HL-60 (cell line): ENCODE data around the gene SKAP2.

Experiments used
- POLR2AphosphoS5 ChIP-seq: IDR thresholded peaks from 2 replicates; pipeline ENCODE4 v1.6.1; 2012; ENCODE audit warnings: low read depth
- SPI1 ChIP-seq: IDR thresholded peaks from 2 replicates; pipeline ENCODE4 v1.6.1; 2012; ENCODE audit warnings: low read depth, mild to moderate bottlenecking, borderline replicate concordance
- TF ChIP-seq, protein P1 (sequence below): IDR thresholded peaks from one replicate; pipeline ENCODE4 v1.5.1; 2011; ENCODE audit warnings: low read length, control low read depth, inconsistent platforms; ENCODE audit not compliant: insufficient read depth
- TF ChIP-seq, protein P2 (sequence below): IDR thresholded peaks from 2 replicates; pipeline ENCODE4 v1.6.1; 2012; ENCODE audit warnings: low read depth; ENCODE audit not compliant: insufficient replicate concordance

DNA sequence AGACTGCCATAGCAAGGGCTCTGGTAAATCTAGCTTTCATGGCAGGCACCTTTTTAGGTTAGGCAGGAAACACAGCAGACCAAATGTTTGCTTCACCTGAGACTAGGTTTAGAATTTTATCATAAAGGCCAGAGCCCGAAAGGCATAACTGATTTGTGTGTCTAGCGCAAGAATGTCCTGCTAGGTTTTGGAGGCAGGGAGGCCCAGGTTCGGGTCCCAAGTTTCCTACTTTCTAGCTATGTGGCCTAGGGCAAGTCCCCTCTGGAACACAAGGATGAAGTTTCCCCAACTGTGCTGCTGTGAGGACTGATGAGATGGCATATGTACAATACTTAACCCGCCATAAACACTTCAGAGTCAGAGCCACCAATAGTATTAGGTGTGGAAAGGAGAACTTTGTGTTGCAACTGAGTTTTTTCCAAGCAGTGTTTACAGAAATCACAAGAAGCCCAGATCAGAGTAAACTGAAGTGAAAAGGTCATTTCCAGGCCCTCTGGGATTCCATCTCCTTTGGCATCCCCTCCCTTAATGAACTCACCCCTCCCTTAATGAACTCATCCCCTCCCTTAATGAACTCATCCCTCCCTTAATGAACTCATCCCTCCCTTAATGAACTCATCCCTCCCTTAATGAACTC, 244.9 kb downstream of the SKAP2 start:
- TF ChIP-seq, protein P1, sequence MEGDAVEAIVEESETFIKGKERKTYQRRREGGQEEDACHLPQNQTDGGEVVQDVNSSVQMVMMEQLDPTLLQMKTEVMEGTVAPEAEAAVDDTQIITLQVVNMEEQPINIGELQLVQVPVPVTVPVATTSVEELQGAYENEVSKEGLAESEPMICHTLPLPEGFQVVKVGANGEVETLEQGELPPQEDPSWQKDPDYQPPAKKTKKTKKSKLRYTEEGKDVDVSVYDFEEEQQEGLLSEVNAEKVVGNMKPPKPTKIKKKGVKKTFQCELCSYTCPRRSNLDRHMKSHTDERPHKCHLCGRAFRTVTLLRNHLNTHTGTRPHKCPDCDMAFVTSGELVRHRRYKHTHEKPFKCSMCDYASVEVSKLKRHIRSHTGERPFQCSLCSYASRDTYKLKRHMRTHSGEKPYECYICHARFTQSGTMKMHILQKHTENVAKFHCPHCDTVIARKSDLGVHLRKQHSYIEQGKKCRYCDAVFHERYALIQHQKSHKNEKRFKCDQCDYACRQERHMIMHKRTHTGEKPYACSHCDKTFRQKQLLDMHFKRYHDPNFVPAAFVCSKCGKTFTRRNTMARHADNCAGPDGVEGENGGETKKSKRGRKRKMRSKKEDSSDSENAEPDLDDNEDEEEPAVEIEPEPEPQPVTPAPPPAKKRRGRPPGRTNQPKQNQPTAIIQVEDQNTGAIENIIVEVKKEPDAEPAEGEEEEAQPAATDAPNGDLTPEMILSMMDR, result no peak
- TF ChIP-seq, protein P2, sequence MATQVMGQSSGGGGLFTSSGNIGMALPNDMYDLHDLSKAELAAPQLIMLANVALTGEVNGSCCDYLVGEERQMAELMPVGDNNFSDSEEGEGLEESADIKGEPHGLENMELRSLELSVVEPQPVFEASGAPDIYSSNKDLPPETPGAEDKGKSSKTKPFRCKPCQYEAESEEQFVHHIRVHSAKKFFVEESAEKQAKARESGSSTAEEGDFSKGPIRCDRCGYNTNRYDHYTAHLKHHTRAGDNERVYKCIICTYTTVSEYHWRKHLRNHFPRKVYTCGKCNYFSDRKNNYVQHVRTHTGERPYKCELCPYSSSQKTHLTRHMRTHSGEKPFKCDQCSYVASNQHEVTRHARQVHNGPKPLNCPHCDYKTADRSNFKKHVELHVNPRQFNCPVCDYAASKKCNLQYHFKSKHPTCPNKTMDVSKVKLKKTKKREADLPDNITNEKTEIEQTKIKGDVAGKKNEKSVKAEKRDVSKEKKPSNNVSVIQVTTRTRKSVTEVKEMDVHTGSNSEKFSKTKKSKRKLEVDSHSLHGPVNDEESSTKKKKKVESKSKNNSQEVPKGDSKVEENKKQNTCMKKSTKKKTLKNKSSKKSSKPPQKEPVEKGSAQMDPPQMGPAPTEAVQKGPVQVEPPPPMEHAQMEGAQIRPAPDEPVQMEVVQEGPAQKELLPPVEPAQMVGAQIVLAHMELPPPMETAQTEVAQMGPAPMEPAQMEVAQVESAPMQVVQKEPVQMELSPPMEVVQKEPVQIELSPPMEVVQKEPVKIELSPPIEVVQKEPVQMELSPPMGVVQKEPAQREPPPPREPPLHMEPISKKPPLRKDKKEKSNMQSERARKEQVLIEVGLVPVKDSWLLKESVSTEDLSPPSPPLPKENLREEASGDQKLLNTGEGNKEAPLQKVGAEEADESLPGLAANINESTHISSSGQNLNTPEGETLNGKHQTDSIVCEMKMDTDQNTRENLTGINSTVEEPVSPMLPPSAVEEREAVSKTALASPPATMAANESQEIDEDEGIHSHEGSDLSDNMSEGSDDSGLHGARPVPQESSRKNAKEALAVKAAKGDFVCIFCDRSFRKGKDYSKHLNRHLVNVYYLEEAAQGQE, result no peak
- TF ChIP-seq POLR2AphosphoS5 (no peak), SPI1 (no peak)
